ENCODE measurements around the gene MPPED2.

DNA sequence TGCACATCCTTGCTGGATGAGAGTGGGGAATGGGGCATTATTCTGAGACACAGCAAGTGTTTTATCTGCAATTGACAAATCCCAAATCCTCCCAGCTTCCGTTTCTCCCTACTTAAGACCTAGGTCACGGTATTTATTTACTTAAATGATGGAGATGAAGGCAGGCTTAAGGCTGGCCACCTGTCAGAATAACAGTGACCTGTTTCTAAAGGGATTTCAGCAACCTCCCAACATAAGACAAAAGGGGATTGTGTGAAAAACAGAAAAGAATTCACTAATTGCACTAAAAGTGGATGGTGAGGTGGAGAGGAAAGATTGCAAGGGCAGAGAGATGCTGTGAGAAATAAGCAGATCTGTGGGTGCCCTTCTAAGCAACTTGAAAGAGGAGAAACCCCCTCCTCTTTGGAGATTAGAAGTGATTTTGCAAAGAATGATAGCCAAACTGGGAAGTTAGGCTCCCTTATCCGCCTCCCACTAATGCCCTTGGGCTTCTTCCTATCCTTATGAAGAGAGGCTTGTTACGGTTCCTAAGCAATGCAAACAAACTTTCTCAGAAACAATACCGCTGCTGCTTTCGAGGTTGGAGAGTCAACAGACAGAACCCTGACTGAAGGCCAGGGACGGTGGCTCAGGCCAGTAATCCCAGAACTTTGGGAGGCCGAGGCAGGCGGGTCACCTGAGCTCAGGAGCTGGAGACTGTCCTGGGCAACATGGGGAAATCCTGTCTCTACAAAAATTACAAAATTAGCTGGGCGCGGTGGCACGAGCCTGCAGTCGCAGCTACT lies 179.0 kb downstream of the MPPED2 start:
- TF ChIP-seq, protein P1, sequence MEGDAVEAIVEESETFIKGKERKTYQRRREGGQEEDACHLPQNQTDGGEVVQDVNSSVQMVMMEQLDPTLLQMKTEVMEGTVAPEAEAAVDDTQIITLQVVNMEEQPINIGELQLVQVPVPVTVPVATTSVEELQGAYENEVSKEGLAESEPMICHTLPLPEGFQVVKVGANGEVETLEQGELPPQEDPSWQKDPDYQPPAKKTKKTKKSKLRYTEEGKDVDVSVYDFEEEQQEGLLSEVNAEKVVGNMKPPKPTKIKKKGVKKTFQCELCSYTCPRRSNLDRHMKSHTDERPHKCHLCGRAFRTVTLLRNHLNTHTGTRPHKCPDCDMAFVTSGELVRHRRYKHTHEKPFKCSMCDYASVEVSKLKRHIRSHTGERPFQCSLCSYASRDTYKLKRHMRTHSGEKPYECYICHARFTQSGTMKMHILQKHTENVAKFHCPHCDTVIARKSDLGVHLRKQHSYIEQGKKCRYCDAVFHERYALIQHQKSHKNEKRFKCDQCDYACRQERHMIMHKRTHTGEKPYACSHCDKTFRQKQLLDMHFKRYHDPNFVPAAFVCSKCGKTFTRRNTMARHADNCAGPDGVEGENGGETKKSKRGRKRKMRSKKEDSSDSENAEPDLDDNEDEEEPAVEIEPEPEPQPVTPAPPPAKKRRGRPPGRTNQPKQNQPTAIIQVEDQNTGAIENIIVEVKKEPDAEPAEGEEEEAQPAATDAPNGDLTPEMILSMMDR (IDR thresholded peaks at IDR 0.05; ENCODE audit: low read depth, low read length): no peak
- no peak for TF ChIP-seq POLR2A (IDR thresholded peaks at IDR 0.05; ENCODE audit: extremely low read depth, insufficient read length)
- TF ChIP-seq, protein P2, sequence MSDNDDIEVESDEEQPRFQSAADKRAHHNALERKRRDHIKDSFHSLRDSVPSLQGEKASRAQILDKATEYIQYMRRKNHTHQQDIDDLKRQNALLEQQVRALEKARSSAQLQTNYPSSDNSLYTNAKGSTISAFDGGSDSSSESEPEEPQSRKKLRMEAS (IDR thresholded peaks at IDR 0.05; ENCODE audit: low read depth, low read length): no peak
- TF ChIP-seq MYC (IDR thresholded peaks at IDR 0.05; ENCODE audit: low read depth, low read length): no peak
